ENCODE results near the gene TP53RK. TPM values are rescaled to one million over a fixed set of nuclear protein-coding genes. Genes with fewer than 3 reads are reported as not detected.
"Not testable (repeated sequence)": the region's sequence is repeated elsewhere in the genome, so short reads cannot be mapped to it uniquely, and the experiment has no call there.

The TP53RK gene
- total RNA-seq, 1 donor from 2014 or later = 3.2 TPM

GRCh38 chr20:46683939-46684750 lies 5.1 kb downstream of the TP53RK start:
- DNase-seq (ENCODE audit: low spot score) (no peak), ATAC-seq (peak; percentile 75)

- DNase-seq (ENCODE audit: low spot score) (no peak), ATAC-seq (no peak)
Measured at GRCh38 chr20:46683668-46683938, 5.6 kb downstream of the TP53RK start.

GRCh38 chr20:46683011-46683667 lies 6.1 kb downstream of the TP53RK start:
- DNase-seq (ENCODE audit: low spot score) = no peak

GRCh38 chr20:46682063-46682821 lies 7.0 kb downstream of the TP53RK start:
- DNase-seq (ENCODE audit: low spot score) (no peak), ATAC-seq (no peak)

More at GRCh38 chr20:46683011-46683667, 6.1 kb downstream of the TP53RK start:
- no peak for ATAC-seq

GRCh38 chr20:46681032-46681854 lies 8.0 kb downstream of the TP53RK start:
- DNase-seq (ENCODE audit: low spot score) (peak; percentile 68), ATAC-seq (peak; percentile 81)

- DNase-seq (ENCODE audit: low spot score) (no peak), ATAC-seq (no peak)
Measured at GRCh38 chr20:46680684-46681031, 8.6 kb downstream of the TP53RK start.

DNA sequence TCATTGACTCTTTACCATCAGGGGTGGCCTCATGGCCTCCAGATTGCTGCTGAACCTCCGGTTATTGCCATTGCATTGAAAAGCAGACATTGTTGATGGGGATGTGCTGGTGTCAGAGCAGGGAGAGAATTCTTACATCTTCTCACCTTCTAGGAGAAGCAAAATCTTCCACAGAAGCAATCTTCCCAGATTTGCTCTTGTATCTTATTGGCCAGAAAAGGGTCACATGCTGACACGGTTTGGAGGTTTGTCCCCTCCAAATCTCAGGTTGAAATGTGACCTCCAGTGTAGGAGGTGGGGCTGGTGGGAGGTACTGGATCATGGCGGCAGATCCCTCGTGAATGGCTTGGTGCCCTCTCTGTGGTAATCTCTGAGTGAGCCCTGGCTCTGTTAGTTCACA lies 10.7 kb downstream of the TP53RK start:
- DNase-seq (ENCODE audit: low spot score) = no peak
- ATAC-seq = peak; percentile 37

- ATAC-seq = no peak
- no peak for DNase-seq (ENCODE audit: low spot score)
Measured at GRCh38 chr20:46677608-46678007, 11.6 kb downstream of the TP53RK start.

- not testable (repeated sequence) for DNase-seq (ENCODE audit: low spot score)
- ATAC-seq = peak; percentile 34
Measured at GRCh38 chr20:46676649-46677316, 12.5 kb downstream of the TP53RK start.

DNA sequence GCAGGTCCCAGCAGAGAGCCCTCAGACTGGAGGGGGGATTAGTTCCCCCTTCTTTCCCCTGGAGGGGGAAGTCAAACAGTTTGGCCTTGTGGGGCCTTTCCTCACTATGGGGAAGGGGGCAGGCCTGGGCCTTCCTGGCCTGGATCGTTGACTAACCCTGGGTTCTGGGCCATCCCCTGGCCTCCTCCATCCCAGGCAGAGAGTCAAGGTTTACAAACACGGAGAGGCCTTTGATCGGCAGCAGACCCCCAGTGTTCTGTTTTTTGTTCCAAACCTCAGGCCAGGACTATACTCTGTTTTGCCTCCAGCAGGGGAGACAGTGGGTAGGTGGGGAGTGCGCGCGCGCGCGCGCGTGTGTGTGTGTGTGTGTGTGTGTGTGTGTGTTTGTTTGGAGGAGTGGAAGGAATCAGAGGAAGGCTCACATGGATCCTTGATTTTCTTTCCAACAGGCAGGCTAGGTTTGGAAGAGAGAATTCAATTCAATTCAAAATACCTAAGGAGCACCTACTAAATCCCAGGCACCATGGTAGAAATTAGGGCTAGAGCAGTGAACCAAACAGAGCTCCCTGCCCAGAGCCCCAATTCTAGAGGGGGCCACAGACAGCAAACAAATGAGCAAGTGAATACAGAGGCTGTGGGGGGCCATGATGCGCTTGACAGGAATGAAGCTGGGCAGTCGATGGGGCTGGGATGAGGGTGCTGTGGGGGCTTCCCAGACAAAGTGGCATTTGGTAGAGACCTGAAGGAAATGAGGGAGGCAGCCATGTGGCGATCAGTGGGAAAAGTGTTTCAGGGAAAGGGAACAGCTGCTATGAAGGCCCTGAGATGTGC lies 14.8 kb downstream of the TP53RK start:
- ATAC-seq = no peak
- DNase-seq (ENCODE audit: low spot score) = no peak

DNA sequence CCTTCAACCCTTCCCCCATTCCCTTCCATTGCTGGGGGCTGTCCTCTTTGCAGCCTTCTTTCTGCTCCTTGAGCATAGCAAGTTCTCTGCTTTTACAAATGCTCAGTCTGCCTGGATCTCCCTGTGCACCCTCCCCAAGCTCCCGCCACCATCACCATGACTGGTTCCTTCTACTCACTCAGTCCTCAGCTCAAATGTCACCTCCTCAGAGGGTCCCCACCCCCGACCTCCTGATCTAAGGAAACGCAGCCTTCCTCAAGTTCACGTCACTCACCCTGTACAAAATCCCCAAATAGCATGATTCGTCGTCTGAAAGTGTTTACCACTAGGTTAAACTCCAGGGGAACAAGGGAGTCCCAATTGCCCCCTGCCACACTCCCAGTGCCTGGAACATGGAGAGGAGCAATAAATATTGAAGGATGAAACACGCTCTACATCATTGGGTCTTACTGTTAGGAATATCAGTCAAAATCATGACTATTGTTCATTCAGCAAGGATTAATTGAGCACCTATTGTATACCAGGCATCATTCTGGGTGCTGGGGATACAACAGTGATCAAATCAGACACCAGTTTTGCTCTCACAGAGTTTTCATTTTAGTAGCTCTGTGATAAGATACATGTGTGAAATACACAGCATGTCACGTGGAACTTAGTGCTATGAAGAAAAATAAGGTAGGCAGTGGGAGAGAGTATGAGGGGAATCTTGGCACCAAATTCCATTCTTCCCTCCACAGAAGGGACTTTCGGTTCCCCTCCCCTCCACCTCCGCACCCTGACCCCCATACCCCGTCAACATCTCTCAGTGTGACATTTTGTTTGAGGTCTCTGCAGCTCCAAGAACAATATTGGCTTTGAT lies 15.6 kb downstream of the TP53RK start:
- no peak for DNase-seq (ENCODE audit: low spot score)
- ATAC-seq = no peak

- ATAC-seq (no peak), DNase-seq (ENCODE audit: low spot score) (no peak)
Measured at GRCh38 chr20:46672543-46673148, 16.6 kb downstream of the TP53RK start.

- no peak for DNase-seq (ENCODE audit: low spot score)
- ATAC-seq = no peak
Measured at GRCh38 chr20:46671866-46672542, 17.2 kb downstream of the TP53RK start.

DNA sequence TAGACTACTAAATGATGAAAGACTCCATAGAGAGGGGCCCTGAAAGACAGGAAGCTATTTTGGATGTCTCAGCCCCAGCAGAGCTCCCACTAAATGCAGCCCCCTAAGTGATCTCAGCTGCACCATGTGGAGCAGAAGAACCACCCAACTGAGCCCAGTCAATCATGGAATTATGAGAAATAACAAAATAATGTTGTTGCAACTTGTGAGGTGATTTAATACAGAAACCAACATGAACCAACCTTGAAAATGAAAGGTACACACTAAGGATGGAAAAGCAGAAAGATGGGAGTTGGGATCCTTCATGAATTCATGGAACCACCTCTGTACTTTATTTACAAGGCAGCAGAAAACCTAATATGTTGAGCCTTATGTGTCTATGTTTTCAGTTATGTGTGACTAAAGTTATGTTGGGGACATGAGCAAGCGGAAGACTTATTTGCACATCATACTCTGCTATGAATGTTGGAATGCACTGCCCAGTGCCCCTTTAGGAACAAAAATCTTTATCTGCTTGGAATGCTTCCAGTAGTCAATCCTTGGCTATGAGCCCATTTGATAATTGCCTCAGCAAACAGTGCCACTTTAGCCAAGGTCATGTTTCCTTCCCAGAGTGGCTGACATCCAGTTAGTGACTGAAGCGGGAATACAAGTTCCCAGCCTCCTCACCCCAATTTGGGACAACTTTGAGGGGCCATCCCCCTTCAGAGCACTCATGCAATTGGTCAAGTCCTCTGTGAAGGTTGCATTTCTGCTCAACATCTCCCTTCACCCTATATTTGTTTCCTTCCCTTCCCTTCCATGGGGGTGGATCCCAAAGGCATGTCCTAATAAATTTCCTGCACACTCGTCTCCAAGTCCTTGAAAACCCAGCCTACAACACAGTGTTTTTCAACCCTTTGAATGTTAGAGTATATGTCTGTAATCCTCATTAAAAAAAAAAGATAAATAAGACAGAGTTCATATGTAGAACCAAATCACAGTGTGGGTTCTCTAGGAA lies 18.4 kb downstream of the TP53RK start:
- DNase-seq (ENCODE audit: low spot score) (peak; percentile 56), ATAC-seq (peak; percentile 64)

GRCh38 chr20:46670228-46670584 lies 19.0 kb downstream of the TP53RK start:
- ATAC-seq = no peak

DNA sequence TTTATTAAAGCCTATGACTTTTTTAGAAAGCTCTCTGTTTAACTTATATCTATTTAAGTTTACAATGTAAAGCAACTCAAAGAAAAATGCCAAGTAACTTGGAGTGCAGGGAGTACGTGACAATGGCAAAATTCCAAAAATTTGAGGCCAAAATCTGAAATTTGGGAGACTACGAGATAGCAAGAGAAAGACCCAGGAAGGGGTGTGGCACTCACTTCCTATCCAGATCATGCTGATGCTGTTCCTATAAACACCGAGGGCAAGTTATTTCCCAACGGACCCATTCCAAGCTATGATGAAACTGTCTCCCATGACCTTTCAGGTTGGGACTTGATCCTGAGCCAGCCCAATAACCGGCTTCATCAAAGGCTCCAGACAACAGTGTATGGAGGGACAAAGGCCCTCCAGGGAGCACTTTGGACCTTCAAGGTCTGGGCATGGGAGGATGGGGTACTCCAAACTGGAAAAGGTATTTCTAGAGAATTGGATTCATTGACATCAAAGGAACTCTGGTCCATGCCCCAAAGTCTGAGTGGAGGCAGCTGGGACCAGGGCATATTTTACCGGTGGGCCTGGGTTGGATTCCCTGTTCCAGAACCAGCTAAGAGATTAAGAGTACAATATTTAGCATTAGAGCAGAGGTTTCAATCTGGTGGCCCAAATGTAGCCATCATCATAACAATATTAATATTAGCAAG lies 22.3 kb downstream of the TP53RK start:
- peak; percentile 83 for DNase-seq (ENCODE audit: low spot score)
- peak; percentile 79 for ATAC-seq

More at GRCh38 chr20:46670228-46670584, 19.0 kb downstream of the TP53RK start:
- DNase-seq (ENCODE audit: low spot score) = no peak
